ENCODE data around the gene HLA-DQA1.
A peak's percentile ranks its signal among the peaks of the same experiment; 100 is the strongest.
"Not testable (repeated sequence)": the region's sequence is repeated elsewhere in the genome, so short reads cannot be mapped to it uniquely, and the experiment has no call there.

The HLA-DQA1 gene

DNA sequence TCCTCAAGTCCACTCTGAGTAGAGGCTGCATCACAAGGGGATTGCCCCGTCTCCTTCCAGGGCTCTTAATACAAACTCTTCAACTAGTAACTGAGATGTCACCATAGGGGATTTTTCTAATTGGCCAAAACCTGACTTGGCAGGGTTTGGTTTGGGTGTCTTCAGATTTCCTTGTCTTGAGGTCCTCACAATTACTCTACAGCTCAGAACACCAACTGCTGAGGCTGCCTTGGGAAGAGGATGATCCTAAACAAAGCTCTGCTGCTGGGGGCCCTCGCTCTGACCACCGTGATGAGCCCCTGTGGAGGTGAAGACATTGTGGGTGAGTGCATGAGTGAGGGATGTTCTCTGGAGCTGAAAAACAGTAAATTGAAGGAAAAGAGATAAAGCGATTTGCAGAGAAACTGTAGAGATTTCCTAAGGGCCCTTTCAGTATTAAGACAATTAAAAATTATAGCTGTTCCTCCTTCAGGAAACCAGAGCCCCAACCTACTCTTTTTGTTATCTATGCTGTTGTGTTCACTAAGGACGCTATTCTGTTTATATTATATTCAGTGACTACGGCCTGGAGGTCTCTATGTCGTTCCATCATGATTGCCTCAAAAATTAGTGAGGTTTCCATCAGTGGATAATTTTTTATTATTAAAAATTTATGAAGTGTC is at the start of gene HLA-DQA1:
HLA-DQA1 (plus strand) TSS at position 188 of the 662 bp plus-strand sequence; CDS start at position 241, 53 bp downstream.
- DNase-seq, result peak in 9 of 42 donors; percentile 0 to 44 (median 15)
- intact Hi-C loops (cut with DNase I), result no loop called here

DNA sequence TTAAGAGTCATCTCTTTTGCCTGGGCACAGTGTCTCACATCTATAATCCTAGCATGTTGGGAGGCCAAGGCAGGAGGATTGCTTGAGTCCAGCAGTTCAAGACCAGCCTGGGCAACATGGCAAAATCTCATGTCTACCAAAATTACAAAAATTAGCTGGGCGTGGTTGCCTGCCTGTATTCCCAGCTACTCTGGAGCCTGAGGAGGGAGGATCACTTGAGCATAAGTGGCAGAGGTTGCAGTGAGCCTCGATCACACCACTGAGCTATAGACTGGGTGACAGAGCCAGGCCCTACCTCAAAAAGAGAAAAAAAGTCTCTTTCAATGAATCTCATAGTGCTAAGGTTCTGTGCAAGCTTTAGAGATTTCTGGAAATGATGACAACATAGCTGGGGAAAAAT is 49.0 kb upstream of the HLA-DQA1 start:
- intact Hi-C loops (cut with DNase I), result no loop called here
- no peak for DNase-seq

DNA sequence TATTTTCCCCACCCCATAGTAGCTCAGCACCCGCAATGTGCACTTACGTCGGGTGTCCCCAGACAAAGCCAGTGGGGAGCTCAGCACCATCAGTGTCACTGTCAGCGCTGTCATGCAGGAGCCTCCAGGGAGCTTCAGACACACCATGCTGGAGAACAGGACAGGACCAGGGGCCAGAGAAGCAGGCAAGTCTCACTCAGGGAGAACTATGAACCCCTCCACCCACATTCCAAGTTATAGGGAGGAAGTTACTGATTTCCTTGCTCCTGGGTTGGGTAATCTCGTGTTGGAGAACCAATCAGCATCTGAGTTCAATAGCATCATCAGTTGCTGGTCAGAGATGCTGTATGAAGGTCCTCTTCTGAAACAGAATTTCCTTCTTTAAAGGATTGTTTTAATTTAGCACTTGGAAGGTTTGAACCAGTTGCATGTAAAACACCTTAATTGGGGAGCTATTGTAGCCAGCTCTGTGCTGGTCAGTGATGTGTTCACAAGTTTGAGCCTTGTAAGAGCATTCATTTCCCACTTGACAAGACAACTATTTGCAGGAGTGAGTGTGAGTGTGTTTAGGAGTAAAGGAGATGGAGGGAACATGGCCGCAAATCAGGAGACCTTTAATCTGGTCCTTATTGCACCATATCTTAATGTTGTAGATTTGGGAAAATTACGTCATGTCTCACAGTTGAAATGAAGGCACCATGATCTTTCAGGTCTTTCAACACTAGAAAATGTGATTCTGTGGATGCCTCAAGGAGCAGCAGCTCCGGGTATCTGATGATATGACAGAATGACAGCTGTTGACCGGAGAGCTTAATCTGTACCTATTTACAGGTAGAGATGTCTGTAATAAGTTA is 47.4 kb upstream of the HLA-DQA1 start, which contains the start of gene HLA-DRB1:
HLA-DRB1 (minus strand) TSS at position 253 of the 854 bp plus-strand sequence; CDS start at position 147, 106 bp downstream.
- intact Hi-C loops (cut with DNase I), result no loop called here
- DNase-seq, result peak in 23 of 42 donors; percentile 2 to 48 (median 21)

DNA sequence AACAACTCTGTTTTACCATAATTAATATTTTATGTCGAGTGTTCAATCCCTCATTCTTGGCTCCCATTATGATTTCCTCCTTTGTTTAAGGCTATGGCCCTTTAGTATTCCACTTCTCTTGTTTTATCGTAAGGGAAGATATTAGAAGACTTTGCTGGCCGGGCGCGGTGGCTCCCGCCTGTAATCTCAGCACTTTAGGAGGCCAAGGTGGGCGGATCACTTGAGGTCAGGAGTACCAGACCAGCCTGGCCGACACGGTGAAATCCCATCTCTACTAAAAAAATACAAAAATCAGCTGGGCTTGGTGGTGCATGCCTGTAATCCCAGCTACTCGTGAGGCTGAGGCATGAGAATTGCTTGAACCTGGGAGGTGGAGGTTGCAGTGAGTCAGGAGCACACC is 46.5 kb upstream of the HLA-DQA1 start:
- DNase-seq; intact Hi-C loops (cut with DNase I): not testable (repeated sequence)

DNA sequence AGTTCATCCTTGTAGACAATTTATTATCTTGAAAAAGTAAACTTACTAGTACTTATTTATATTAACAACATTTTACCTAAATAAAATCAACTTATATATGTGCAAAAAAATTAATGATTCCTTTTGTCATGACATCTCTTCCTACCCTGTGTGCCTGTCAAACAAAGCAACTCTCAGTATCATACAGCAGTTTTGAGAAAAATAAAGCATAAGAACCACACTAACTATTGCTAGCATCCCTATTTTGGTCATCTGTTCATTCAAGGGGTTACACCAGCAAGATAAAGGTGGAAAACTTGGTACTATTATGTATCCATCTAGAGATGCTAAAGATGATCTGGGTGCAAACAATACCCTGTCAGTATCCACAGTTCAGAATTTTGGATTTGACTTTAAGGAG is 40.2 kb upstream of the HLA-DQA1 start:
- no peak for DNase-seq
- intact Hi-C loops (cut with DNase I), result no loop called here

DNA sequence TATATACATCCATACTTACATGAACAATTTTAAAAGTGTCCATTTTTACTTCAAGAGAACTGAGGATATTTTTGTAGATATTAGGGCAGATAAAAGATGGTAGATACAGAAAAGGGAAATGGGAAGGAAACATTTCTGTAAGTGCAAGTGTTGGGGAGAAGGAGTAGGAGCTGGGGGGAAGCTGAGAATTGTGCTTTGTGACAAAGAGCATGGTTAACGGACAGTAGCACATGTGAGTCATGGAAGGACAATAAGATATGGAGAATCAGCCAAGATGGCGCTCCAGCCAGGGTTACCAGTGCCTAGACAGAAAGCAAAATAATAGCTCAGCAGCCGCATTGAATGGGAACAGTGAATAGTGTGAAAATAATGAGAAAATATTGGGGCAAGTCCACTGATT is 34.8 kb upstream of the HLA-DQA1 start:
- no peak for DNase-seq
- intact Hi-C loops (cut with DNase I), result no loop called here

DNA sequence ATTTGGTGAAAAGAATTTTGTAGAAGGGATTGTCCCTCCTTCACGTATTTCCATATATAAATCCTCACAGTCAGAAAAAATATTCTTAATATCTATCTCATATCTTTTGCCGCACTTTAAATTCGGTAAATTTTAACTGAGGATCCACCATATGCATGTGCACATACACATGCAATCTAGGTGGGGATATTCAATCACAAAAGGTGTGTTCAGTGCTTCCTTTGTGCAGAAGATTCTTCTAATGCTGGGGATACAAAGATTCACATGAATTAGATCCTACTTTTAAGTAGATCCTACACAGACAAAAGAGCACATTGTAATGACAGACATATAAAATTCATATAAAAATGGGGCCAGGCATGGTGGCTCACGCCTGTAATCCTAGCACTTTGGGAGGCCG is 34.0 kb upstream of the HLA-DQA1 start:
- intact Hi-C loops (cut with DNase I), result no loop called here
- no peak for DNase-seq

DNA sequence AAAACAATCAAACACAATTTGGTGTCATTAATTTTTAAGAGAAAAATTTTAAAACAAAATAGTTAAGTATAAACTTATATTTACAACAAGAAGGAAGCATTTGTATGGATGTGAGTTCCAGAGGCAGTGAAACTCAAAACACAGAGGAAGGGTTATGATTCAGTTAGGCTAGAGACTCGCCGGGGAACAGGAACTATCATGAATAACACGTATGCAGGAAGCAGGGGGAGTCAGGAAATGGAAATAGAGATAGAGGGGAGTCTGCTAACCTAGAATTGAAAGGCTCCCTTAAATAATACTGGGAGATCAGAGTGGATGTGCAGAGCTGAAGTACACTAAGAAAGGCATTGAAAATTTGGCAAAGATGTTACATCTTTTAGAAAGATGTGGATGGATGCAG is 33.3 kb upstream of the HLA-DQA1 start:
- intact Hi-C loops (cut with DNase I), result no loop called here
- DNase-seq, result no peak

DNA sequence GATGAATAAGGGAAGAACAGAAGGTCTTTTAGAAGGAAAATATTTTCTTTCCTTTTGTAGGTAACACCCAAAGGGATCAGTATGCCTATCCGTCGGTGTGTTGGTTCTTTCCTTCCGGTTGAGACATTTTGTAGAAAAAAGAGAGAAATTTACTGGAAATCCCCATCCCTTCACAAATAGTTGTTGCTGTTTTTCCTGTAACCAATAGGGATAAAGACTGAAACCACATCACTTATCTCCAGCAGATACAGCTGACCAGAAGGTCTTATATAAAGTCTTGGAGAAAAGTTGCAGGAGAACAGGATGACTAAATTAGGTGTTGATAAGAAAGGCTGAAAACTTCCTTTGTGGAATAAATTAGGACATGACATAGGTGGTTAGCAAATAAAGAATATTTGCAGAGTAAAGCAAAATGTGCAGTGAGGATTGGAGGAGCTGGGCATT is 32.8 kb upstream of the HLA-DQA1 start:
- intact Hi-C loops (cut with DNase I), result no loop called here

DNA sequence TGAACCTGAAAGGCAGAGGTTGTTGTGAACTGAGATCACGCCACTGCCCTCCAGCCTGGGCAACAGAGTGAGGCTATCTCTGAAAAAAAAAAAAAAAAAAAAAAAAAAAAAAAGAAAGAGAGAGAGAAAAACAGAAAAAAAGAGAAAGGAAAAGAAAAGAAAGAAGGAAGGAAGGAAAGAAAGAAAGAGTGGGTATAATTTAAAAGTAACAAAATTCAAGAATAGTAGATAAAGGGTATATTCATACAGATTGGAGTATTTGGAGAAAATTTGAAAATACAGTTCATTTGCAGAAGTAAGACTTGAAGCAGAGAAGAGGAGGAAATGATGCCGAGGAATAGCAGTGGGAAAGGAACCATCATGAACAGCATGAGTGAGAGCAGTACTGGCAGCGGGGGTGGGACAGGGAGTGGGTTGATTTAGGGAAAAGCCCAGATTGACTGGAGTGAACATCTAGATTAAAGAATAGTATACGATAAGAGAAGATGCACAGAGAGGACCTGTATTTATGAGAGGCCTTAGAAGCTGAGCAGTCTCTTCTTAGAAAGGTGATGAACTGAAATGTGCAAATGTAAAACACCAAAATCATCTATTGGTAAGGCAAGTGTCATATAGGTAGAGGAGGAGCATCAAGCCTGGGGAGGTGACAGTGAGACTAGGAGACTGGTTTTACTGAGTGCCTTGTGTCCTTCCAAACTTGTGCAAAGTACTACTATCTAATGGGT is 29.8 kb upstream of the HLA-DQA1 start:
- intact Hi-C loops (cut with DNase I), result no loop called here
- peak in 2 of 42 donors; percentile 2 to 46 for DNase-seq

More for the DNA sequence above, 32.8 kb upstream of the HLA-DQA1 start:
- DNase-seq, result no peak

DNA sequence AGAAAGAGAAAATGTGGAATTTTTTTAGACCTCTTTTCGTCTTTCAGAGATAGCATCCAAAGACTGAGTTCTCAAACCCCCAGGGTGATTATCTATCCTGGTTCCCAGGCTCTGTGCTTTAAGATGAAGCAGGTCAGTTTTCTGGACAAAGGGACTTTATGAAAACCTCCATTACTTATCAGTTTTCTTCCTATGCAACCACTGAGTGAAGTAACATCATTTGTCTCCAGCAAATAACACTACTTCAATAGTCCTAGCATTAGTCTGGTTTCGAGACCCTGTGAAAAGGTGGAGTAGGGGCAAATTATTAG is 29.3 kb upstream of the HLA-DQA1 start:
- intact Hi-C loops (cut with DNase I), result no loop called here
- no peak for DNase-seq

DNA sequence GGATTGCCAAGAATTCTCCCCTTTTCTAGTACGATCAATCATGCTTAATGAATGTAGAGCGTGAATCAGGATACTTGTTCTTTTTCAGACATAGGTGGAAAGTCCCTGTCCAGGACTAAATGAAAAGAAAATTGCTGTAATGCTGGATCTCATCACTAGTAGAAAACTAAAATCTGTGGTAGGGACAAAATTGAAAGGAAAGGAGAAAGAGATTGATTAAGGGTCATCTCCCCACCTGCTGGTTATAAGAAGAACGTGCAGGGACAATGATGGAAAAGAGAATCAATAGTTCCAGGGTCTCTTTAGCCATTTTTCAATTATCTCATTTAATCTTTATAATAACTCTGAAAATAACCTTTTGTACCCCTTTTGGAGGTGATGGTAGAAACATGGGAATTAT is 28.8 kb upstream of the HLA-DQA1 start:
- intact Hi-C loops (cut with DNase I), result no loop called here
- DNase-seq, result no peak

DNA sequence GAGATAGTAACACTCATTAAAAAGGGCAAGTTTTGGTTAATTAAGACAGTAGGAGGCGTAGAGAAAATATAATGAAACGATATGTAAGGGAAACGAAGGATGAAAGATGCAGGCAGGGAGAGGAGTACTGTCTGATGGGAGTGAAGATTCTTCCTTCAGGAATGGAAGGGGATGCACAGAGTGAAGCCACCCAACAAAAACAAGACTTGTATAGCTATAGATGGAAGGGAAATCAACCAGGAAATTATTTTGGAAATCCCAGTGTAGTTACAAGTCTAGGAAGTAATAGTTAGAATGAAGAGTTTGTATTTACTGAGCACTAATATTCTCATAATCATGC is 27.8 kb upstream of the HLA-DQA1 start:
- DNase-seq, result no peak
- intact Hi-C loops (cut with DNase I), result no loop called here

DNA sequence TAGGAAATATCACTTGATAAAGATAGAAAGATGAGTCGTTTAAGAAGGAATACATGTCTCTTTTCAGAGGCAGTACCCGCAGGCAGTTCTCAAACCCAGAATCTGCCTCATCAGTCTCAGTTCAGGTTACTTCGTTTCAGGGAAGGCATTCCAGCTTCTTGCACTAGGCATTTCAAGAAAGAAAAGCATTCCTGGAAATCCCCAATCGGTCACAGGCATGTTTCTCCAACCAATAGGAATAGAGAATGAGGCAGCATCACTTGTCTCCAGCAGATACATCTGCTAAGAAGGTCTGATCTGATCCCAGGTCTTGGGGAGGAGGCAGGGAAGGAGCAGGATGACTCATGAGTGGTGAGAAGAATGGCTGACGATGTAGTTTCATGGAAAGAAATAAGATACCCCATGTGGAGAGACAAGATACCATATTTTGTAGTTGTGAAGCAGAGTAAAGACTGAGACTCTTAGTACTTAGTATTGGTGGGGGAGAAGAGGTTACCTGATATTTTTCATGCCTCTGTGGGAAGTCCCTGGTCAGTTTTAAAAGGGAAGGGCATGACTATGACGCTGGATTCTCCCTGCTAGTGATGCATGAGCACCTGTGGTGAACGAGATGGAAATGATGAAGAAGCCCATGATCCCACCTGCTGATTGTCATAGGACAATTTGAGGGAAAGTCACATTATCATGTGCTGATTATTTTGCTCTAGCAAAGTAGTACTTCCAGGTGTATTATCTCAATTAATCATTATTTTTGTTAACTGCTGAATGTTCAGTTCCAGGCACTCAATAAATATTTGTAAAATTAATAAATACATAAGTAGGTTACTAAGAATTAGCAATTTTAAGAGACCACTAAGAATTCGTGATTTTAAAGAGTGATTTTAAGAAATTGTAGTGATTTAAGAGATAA is 27.2 kb upstream of the HLA-DQA1 start:
- DNase-seq, result peak in 29 of 42 donors; percentile 2 to 85 (median 43)
- intact Hi-C loops (cut with DNase I), result no loop called here

DNA sequence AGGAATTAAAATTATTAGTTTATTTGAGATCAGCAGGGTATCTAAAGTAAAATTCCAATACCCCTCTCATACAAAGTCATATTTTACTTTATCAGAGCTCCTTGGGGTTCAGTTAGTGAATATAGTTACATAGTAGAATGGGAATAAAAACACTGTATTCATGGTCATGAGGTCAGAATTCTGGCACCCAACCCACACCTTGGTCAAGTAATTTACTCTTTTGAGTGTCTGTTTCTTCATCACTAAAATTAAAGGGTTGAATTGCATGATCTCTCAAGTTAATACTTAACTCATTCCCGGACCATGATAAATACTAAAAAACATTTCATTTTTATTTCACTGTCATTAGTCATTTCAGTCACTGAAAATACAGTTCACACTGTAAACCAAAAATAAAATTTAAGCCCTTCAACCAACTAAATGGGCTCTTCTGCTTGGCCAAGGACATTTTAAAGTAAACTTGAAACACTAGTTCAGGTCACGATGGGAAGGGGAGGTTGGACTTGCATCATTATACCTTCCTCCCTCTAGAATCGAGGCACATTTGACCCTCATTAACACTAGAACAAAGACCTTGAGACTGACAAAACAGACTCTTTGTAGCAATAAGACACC is 26.4 kb upstream of the HLA-DQA1 start:
- intact Hi-C loops (cut with DNase I), result no loop called here
- DNase-seq, result no peak

DNA sequence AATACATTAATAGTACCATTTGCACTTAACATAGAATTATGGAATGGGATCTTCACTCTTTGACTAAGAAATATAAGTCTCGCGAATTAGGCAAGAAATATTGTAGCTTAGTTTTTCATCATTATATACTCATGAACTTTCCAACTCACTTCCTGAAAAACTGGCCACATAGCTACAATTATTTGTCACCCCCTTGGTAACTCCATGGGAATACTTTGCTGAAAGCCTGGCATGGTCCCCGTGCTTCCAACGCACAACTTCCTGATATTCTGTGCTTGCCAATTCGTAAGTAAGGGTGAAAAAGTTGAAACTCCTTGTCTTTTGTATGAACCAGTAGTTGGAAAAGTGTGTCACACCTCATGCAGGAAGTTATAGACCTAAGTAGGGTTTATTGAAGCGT is 23.7 kb upstream of the HLA-DQA1 start:
- DNase-seq, result no peak
- intact Hi-C loops (cut with DNase I), result no loop called here

DNA sequence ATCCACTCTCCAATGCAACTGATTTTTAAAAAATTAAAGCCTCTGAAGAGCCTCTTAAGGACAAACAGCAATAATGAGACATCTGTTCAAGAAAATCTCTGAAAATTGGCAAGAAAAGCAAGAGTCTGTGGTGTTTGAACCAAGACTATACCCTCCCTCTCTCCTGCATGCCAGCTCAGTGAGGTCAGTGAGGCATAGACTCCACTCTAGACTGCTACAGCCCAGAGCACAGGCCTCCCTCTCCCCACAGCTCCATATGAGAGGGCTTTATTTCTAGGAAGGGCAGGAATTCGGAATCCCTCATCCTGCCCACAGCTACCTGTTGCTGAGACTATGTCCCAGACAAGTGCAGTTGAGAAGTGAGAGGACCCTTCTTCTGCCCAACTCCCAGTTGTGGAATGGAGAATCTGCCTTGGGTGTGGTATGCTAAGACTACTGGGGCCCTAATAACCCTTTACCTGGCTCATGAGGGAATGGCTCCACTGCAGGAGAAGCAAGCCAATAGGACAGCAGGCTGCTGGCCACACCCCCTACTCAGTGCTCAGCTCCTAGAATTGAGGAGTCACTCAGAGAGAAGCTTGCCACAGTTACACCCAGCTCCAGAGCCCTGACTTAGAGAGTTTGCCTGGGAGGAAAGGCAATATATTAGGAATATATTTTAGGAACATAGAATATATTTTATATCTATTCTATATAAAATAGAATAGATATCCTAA is 22.7 kb upstream of the HLA-DQA1 start:
- no peak for DNase-seq
- intact Hi-C loops (cut with DNase I), result no loop called here
